GM23338 (cell line): ENCODE results near the gene PCBP3. TPM values are rescaled to one million over a fixed set of nuclear protein-coding genes. Genes with fewer than 3 reads are reported as not detected.

Source experiments
- ATAC-seq: fragments of 200-7000 bp; cut with Tn5 transposase; 3 replicates; pipeline ENCODE4 v1.9.1; 2020
- DNase-seq: peaks from one replicate; pipeline ENCODE4 v3.0.0-alpha.2; 2015; ENCODE audit warnings: low spot score
- H2AFZ ChIP-seq: fragments of 200-600 bp; sonication (generic); 2 replicates; pipeline ENCODE4 v1.8.0; 2016; ENCODE audit warnings: antibody characterized with exemption, mild to moderate bottlenecking, moderate library complexity
- H3F3A ChIP-seq: fragments of 200-600 bp; sonication (generic); replicated peaks from 2 replicates; pipeline ENCODE4 v1.8.0; 2017; ENCODE audit warnings: antibody characterized with exemption, mixed run types, low read depth
- H3K27ac ChIP-seq: fragments of 200-600 bp; sonication (generic); 2 replicates; pipeline ENCODE4 v1.6.1; 2016; ENCODE audit warnings: low read depth
- H3K27me3 ChIP-seq: fragments of 200-600 bp; sonication (generic); 2 replicates; pipeline ENCODE4 v1.8.0; 2016; ENCODE audit warnings: mild to moderate bottlenecking, mixed run types, moderate library complexity; ENCODE audit not compliant: insufficient read depth
- H3K36me3 ChIP-seq: fragments of 200-600 bp; sonication (generic); 2 replicates; pipeline ENCODE4 v1.8.0; 2016; ENCODE audit warnings: mild to moderate bottlenecking; ENCODE audit not compliant: insufficient read depth
- H3K4me1 ChIP-seq: fragments of 200-600 bp; sonication (generic); 2 replicates; pipeline ENCODE4 v1.8.0; 2016; ENCODE audit warnings: mild to moderate bottlenecking, moderate library complexity; ENCODE audit not compliant: insufficient read depth
- H3K4me2 ChIP-seq: fragments of 200-600 bp; sonication (generic); 2 replicates; pipeline ENCODE4 v1.7.1; 2017; ENCODE audit warnings: mixed run types
- H3K4me3 ChIP-seq: fragments of 200-600 bp; sonication (generic); 2 replicates; pipeline ENCODE4 v1.6.1; 2016; ENCODE audit warnings: mixed run types
- H3K79me2 ChIP-seq: fragments of 200-600 bp; sonication (generic); replicated peaks from 2 replicates; pipeline ENCODE4 v1.8.0; 2017; ENCODE audit warnings: mild to moderate bottlenecking; ENCODE audit not compliant: insufficient read depth
- H3K9me2 ChIP-seq: fragments of 200-600 bp; sonication (generic); 2 replicates; pipeline ENCODE4 v1.8.0; 2017; ENCODE audit not compliant: insufficient read depth
- H4K20me1 ChIP-seq: fragments of 200-600 bp; sonication (generic); replicated peaks from 2 replicates; pipeline ENCODE4 v1.8.0; 2017; ENCODE audit warnings: mild to moderate bottlenecking; ENCODE audit not compliant: insufficient read depth
- H3K27ac Mint-ChIP-seq: 2 replicates; pipeline ENCODE4 v1.8.0; 2020; ENCODE audit warnings: inconsistent platforms, mild to moderate bottlenecking, moderate library complexity, mixed read lengths
- H3K27me3 Mint-ChIP-seq: 3 replicates; pipeline ENCODE4 v1.8.0; 2022; ENCODE audit warnings: low read depth, mild to moderate bottlenecking, moderate library complexity, mixed read lengths, inconsistent platforms; ENCODE audit not compliant: insufficient read depth, poor library complexity
- H3K36me3 Mint-ChIP-seq: 3 replicates; pipeline ENCODE4 v1.8.0; 2021; ENCODE audit warnings: low read depth, mild to moderate bottlenecking, inconsistent platforms, moderate library complexity, mixed read lengths
- H3K4me1 Mint-ChIP-seq: 3 replicates; pipeline ENCODE4 v1.8.0; 2020; ENCODE audit warnings: mild to moderate bottlenecking, inconsistent platforms, mixed read lengths
- H3K4me3 Mint-ChIP-seq: 3 replicates; pipeline ENCODE4 v1.8.0; 2021; ENCODE audit warnings: moderate library complexity, mild to moderate bottlenecking, inconsistent platforms, mixed read lengths
- H3K9me3 Mint-ChIP-seq: 3 replicates; pipeline ENCODE4 v1.8.0; 2020; ENCODE audit warnings: moderate library complexity, mild to moderate bottlenecking, inconsistent platforms, mixed read lengths
- CREB1 ChIP-seq: fragments of 250-450 bp; sonication (Bioruptor Pico); IDR thresholded peaks from 2 replicates; pipeline ENCODE4 v1.5.0; 2020; ENCODE audit warnings: low read depth, mild to moderate bottlenecking, moderate library complexity
- CTCF ChIP-seq, 2 experiments: fragments of 200-600 bp in 1 of 2; sonication (generic) in 1 of 2; conservative IDR thresholded peaks; 2 replicates each; pipeline versions ENCODE4 v1.5.1 to v1.6.1; 2016 to 2017; ENCODE audit warnings: antibody characterized with exemption in 2 of 2, low read depth in 2 of 2, mild to moderate bottlenecking in 2 of 2, moderate library complexity in 1 of 2
- ETS1 ChIP-seq: IDR thresholded peaks from 2 replicates; pipeline ENCODE4 v1.6.1; 2016; ENCODE audit warnings: antibody characterized with exemption
- EZH2 ChIP-seq: fragments of 200-600 bp; sonication (generic); IDR thresholded peaks from one replicate; pipeline ENCODE4 v1.8.0; 2017; ENCODE audit warnings: antibody characterized with exemption, mild to moderate bottlenecking, low read depth; ENCODE audit not compliant: unreplicated experiment
- EZH2phosphoT487 ChIP-seq: fragments of 200-600 bp; sonication (generic); IDR thresholded peaks from one replicate; pipeline ENCODE4 v1.8.1; 2018; ENCODE audit warnings: antibody characterized with exemption; ENCODE audit not compliant: unreplicated experiment
- JUNB ChIP-seq: IDR thresholded peaks from one replicate; pipeline ENCODE4 v1.6.1; 2016; ENCODE audit warnings: antibody characterized with exemption; ENCODE audit not compliant: unreplicated experiment
- NANOG ChIP-seq: IDR thresholded peaks from 2 replicates; pipeline ENCODE4 v1.6.1; 2016; ENCODE audit warnings: antibody characterized with exemption, borderline replicate concordance
- POLR2AphosphoS5 ChIP-seq: IDR thresholded peaks from 2 replicates; pipeline ENCODE4 v1.6.1; 2016; ENCODE audit warnings: antibody characterized with exemption, low read depth
- REST ChIP-seq: IDR thresholded peaks from one replicate; pipeline ENCODE4 v1.6.1; 2018; ENCODE audit warnings: antibody characterized with exemption; ENCODE audit not compliant: unreplicated experiment
- STAT1 ChIP-seq: IDR thresholded peaks from one replicate; pipeline ENCODE4 v1.6.1; 2016; ENCODE audit warnings: antibody characterized with exemption; ENCODE audit not compliant: unreplicated experiment
- ZNF114 ChIP-seq: fragments of 250-450 bp; sonication (Bioruptor Pico); IDR thresholded peaks from 2 replicates; pipeline ENCODE4 v1.5.0; 2020; ENCODE audit warnings: mild to moderate bottlenecking, moderate library complexity
- ZNF331 ChIP-seq: fragments of 250-450 bp; sonication (Bioruptor Pico); IDR thresholded peaks from 2 replicates; pipeline ENCODE4 v1.5.0; 2020; ENCODE audit warnings: low read depth, mild to moderate bottlenecking, moderate library complexity
- polyA plus RNA-seq: library from polyadenylated mRNA; unstranded; fragments of >200 nt; fragmentation: Nextera tagmentation; extraction: Ambion mirVana; gene quantifications from 2 replicates; pipeline ENCODE4 v1.2.1, GENCODE V29; 2016
- total RNA-seq: library from RNA; depleted of rRNA; stranded (reverse); fragments of >200 nt; shearing (Covaris generic); gene quantifications from 2 replicates; pipeline ENCODE4 v1.2.3, GENCODE V29; 2014

Gene PCBP3
- total and polyA plus RNA-seq, 2 experiments from 2014 or later = 7.1 to 9.1 TPM

- no peak overlapping the region for H3K27ac Mint-ChIP-seq
- ATAC-seq = no peak
- Histone ChIP-seq H3K9me2 (no peaks in the 10 kb centered on the region), H3K27ac (no peak overlapping the region), H2AFZ (no peak overlapping the region), H3K36me3 (no peaks in the 10 kb centered on the region), H3K4me3 (no peak overlapping the region), H3K79me2 (no peaks in the 10 kb centered on the region), H3K4me2 (no peak overlapping the region), H4K20me1 (no peaks in the 10 kb centered on the region), H3K27me3 (no peaks in the 10 kb centered on the region), H3F3A (no peaks in the 10 kb centered on the region), H3K4me1 (peaks cover 4% of the 10 kb centered on the region)
- peaks cover 28% of the 10 kb centered on the region for H3K4me1 Mint-ChIP-seq
- H3K9me3 Mint-ChIP-seq = no peaks in the 10 kb centered on the region
- H3K36me3 Mint-ChIP-seq = no peaks in the 10 kb centered on the region
- DNase-seq = no peak
- peaks cover 4% of the 10 kb centered on the region for H3K27me3 Mint-ChIP-seq
- no peak for TF ChIP-seq POLR2AphosphoS5
- no peak for TF ChIP-seq CREB1 (CRISPR knock-in tag)
- no peak for TF ChIP-seq CTCF (conservative IDR thresholded peaks at IDR 0.05; ENCODE audit: low read depth in 2 of 2)
- no peak for TF ChIP-seq NANOG
- no peak overlapping the region for H3K4me3 Mint-ChIP-seq
Measured at GRCh38 chr21:45818276-45818903, 174.9 kb downstream of the PCBP3 start.

GRCh38 chr21:45818904-45819285 lies 175.4 kb downstream of the PCBP3 start:
- Histone ChIP-seq H3K9me2 (no peaks in the 10 kb centered on the region), H2AFZ (no peak overlapping the region), H3K4me1 (peaks cover 4% of the 10 kb centered on the region), H3K27ac (no peak overlapping the region), H3K4me3 (no peak overlapping the region), H3K4me2 (no peak overlapping the region), H3F3A (no peaks in the 10 kb centered on the region), H3K79me2 (no peaks in the 10 kb centered on the region), H3K27me3 (no peaks in the 10 kb centered on the region), H3K36me3 (no peaks in the 10 kb centered on the region), H4K20me1 (no peaks in the 10 kb centered on the region)
- H3K4me1 Mint-ChIP-seq = peaks cover 28% of the 10 kb centered on the region
- DNase-seq (no peak), ATAC-seq (no peak)
- no peak overlapping the region for H3K4me3 Mint-ChIP-seq
- H3K9me3 Mint-ChIP-seq = no peaks in the 10 kb centered on the region
- H3K27ac Mint-ChIP-seq = no peak overlapping the region
- H3K27me3 Mint-ChIP-seq = peaks cover 4% of the 10 kb centered on the region
- no peaks in the 10 kb centered on the region for H3K36me3 Mint-ChIP-seq
- TF ChIP-seq REST = no peak
- TF ChIP-seq STAT1 = no peak
- no peak for TF ChIP-seq EZH2phosphoT487
- no peak for TF ChIP-seq ZNF114 (CRISPR knock-in tag)
- no peak for TF ChIP-seq CTCF (conservative IDR thresholded peaks at IDR 0.05; ENCODE audit: low read depth in 2 of 2)
- TF ChIP-seq JUNB = no peak
- TF ChIP-seq POLR2AphosphoS5 = no peak
- TF ChIP-seq ZNF331 = no peak
- no peak for TF ChIP-seq ETS1
- TF ChIP-seq NANOG = no peak
- no peak for TF ChIP-seq CREB1 (CRISPR knock-in tag)
- no peak for TF ChIP-seq EZH2
